Measurements from ENCODE around the gene MPIG6B. TPM values are rescaled to one million over a fixed set of nuclear protein-coding genes. Genes with fewer than 3 reads are reported as not detected.

The MPIG6B gene
- total RNA-seq, 4 donors from 2014 or later: 0.33 TPM; not detected in 3

GRCh38 chr6:31768363-31769257, 45.4 kb downstream of the MPIG6B start:
- TF ChIP-seq CTCF (IDR thresholded peaks at IDR 0.05; ENCODE audit: low read depth): no peak

DNA sequence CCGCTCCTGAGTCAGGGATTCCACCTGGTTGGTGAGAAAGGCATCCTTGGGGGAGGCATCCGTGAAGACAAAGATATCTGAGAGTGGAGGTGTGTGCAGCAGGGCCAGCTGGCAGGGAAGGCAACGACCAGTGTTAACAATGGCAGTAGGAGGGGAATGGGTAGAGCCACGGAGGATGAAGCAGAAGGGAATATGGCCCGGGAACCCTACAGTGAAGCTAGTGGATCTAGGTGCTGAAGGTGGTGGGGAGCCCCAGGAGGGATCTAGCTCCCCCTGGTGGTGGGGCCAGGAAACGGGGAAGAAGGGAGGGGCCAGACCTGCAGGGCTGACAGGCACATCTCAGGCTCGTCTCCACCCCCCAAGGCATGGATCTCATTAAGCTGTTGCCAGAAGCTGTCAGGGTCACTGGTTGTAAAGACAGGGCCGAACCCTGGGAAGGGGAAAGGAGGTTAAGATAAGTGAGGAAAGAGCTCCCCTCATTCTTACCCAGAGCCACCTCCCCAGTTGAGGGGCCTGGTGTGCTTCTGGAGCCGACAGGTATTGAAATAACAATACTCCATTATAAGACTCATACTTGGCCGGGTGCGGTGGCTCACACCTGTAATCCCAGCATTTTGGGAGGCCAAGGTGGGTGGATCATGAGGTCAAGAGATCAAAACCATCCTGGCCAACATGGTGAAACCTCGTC, 46.7 kb downstream of the MPIG6B start:
- TF ChIP-seq CTCF (IDR thresholded peaks at IDR 0.05; ENCODE audit: low read depth): no peak

DNA sequence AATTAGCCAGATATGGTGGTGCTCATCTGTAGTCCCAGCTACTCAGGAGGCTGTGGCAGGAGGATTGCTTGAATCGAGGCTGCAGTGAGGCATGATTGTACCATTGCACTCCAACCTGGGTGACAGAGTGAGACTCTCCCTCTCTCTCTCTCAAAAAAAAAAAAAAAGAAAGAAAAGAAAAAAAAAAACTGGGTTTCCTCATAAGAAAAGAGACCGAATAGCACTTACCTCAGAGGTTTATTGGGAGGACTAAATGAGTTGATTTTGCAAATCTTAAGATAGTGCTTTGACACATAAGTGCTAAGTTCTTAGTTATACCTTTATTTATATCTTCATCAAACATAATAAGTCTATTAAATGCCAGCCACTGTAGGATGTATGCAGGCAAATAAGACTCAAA, 47.7 kb downstream of the MPIG6B start:
- TF ChIP-seq CTCF (IDR thresholded peaks at IDR 0.05; ENCODE audit: low read depth): no peak

DNA sequence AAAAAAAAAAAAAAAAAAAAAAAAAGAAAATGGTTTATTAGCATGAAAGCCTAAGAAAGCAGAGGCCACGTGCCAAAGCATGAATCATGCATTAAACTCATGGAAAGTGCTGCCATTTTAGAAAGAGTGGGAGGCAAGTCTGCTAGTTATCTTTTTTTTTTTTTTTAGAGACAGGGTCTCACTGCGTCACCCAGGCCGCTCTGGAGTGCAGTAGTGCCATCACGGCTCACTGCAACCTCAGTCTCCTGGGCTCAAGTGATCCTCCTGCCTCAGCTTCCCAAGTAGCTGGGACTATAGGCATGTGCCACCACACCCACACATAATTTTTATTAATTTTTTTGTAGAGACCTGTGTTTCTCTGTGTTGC, 48.8 kb downstream of the MPIG6B start:
- no peak for TF ChIP-seq CTCF (IDR thresholded peaks at IDR 0.05; ENCODE audit: low read depth)

DNA sequence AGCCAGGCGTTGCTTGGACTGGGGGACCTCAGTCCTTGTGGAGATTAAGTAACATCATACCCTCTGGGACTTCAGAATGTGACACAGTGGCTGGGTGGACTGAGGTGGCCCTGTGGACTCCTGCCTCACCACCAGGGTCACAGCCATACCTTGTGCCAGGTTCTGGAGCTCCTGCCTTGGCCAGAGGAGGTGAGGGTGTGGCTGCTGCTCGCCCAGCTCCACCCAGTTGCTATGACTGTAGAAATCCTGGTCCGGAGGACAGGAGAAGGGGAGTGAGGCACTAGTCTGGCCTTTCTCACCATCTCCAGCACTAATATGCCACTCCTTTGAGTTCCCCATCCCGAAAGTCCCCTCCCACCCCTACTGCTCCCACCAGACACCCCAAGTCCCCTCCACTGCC, 52.0 kb downstream of the MPIG6B start:
- TF ChIP-seq CTCF (IDR thresholded peaks at IDR 0.05; ENCODE audit: low read depth): no peak

GRCh38 chr6:31775633-31776484, 52.7 kb downstream of the MPIG6B start:
- no peak for TF ChIP-seq CTCF (IDR thresholded peaks at IDR 0.05; ENCODE audit: low read depth)

Small RNAs within 50 kb of the gene (small RNA-seq; reads per million reads assigned to genes)
- gene LY6G6D (not detected), gene MIR4646 (not detected), gene MSH5-SAPCD1 (not detected), gene RNU6-850P (not detected), gene SAPCD1 (not detected)

Other genes with a start within 250 kb of the MPIG6B start
- gene MICB, start 225.2 kb upstream of the MPIG6B start, total RNA-seq: 1 to 10 TPM; 2.3 to 9.3 (median 3.8) TPM
- not detected for gene MCCD1, start 194.4 kb upstream of the MPIG6B start, total RNA-seq
- gene DDX39B, start 181.4 kb upstream of the MPIG6B start, total RNA-seq: 100 to 1,000 TPM; 168 to 258 (median 217) TPM
- 1 to 10 TPM in 1 of 4 donors, under 1 TPM in 1, not detected in 2; 0.68 to 1.5 TPM for gene ATP6V1G2, start 176.8 kb upstream of the MPIG6B start, total RNA-seq
- 10 to 100 TPM in 3 of 4 donors, 1 to 10 TPM in 1; 5.2 to 54.4 (median 28.1) TPM for gene NFKBIL1, start 175.8 kb upstream of the MPIG6B start, total RNA-seq
- gene LTA, start 151.1 kb upstream of the MPIG6B start, total RNA-seq: not detected
- gene TNF, start 147.8 kb upstream of the MPIG6B start, total RNA-seq: under 1 TPM in 2 of 4 donors, not detected in 2; 0.22 to 0.82 TPM
- gene LTB, start 140.9 kb upstream of the MPIG6B start, total RNA-seq: under 1 TPM in 2 of 4 donors, not detected in 2; 0.66 to 0.85 TPM
- gene LST1, start 137.1 kb upstream of the MPIG6B start, total RNA-seq: 10 to 100 TPM; 10.4 to 53.9 (median 12.5) TPM
- under 1 TPM in 1 of 4 donors, not detected in 3; 0.68 TPM for gene NCR3, start 130.4 kb upstream of the MPIG6B start, total RNA-seq
- 100 to 1,000 TPM in 2 of 4 donors, 10 to 100 TPM in 2; 30.9 to 177 (median 76.2) TPM for gene AIF1, start 108.1 kb upstream of the MPIG6B start, total RNA-seq
- gene PRRC2A, start 102.7 kb upstream of the MPIG6B start, total RNA-seq: 10 to 100 TPM; 36.0 to 79.5 (median 46.5) TPM
- gene BAG6, start 70.7 kb upstream of the MPIG6B start, total RNA-seq: 100 to 1,000 TPM; 152 to 230 (median 170) TPM
- 1 to 10 TPM; 1.5 to 4.4 (median 3.1) TPM for gene APOM, start 67.5 kb upstream of the MPIG6B start, total RNA-seq
- gene C6orf47, start 62.6 kb upstream of the MPIG6B start, total RNA-seq: 10 to 100 TPM; 12.9 to 19.2 (median 15.7) TPM
- 10 to 100 TPM; 13.4 to 20.0 (median 16.7) TPM for gene GPANK1, start 58.4 kb upstream of the MPIG6B start, total RNA-seq
- gene CSNK2B, start 57.3 kb upstream of the MPIG6B start, total RNA-seq: 100 to 1,000 TPM; 146 to 170 (median 165) TPM
- 10 to 100 TPM in 1 of 4 donors, 1 to 10 TPM in 3; 4.4 to 19.2 (median 6.5) TPM for gene LY6G5B, start 53.4 kb upstream of the MPIG6B start, total RNA-seq
- 1 to 10 TPM in 2 of 4 donors, not detected in 2; 1.4 to 1.5 TPM for gene LY6G5C, start 42.3 kb upstream of the MPIG6B start, total RNA-seq
- 10 to 100 TPM; 29.2 to 45.1 (median 35.6) TPM for gene ABHD16A, start 20.0 kb upstream of the MPIG6B start, total RNA-seq
- gene LY6G6F, start 16.5 kb upstream of the MPIG6B start, total RNA-seq: not detected
- not detected for gene LY6G6D, start 8.0 kb upstream of the MPIG6B start, total RNA-seq
- not detected for gene LY6G6C, start 1.6 kb upstream of the MPIG6B start, total RNA-seq
- gene DDAH2, start 5.9 kb downstream of the MPIG6B start, total RNA-seq: 100 to 1,000 TPM; 112 to 189 (median 160) TPM
- 100 to 1,000 TPM; 181 to 503 (median 311) TPM for gene CLIC1, start 13.2 kb downstream of the MPIG6B start, total RNA-seq
- gene MSH5, start 16.6 kb downstream of the MPIG6B start, total RNA-seq: 10 to 100 TPM in 2 of 4 donors, 1 to 10 TPM in 2; 7.5 to 24.5 (median 9.0) TPM
- 1 to 10 TPM in 2 of 4 donors, not detected in 2; 2.0 to 8.3 TPM for gene SAPCD1, start 39.3 kb downstream of the MPIG6B start, total RNA-seq
- not detected for gene VWA7, start 54.0 kb downstream of the MPIG6B start, total RNA-seq
- gene VARS1, start 72.4 kb downstream of the MPIG6B start, total RNA-seq: 10 to 100 TPM; 20.6 to 49.7 (median 31.2) TPM
- gene LSM2, start 83.6 kb downstream of the MPIG6B start, total RNA-seq: 10 to 100 TPM; 14.3 to 27.5 (median 24.0) TPM
- 1 to 10 TPM in 3 of 4 donors, under 1 TPM in 1; 0.65 to 2.9 (median 1.2) TPM for gene HSPA1L, start 91.9 kb downstream of the MPIG6B start, total RNA-seq
- 100 to 1,000 TPM; 100 to 210 (median 165) TPM for gene HSPA1A, start 92.2 kb downstream of the MPIG6B start, total RNA-seq
- gene HSPA1B, start 104.4 kb downstream of the MPIG6B start, total RNA-seq: 100 to 1,000 TPM in 2 of 4 donors, 10 to 100 TPM in 2; 61.8 to 153 (median 91.6) TPM
- gene NEU1, start 139.4 kb downstream of the MPIG6B start, total RNA-seq: 10 to 100 TPM; 24.9 to 46.6 (median 40.2) TPM
- gene SLC44A4, start 155.6 kb downstream of the MPIG6B start, total RNA-seq: under 1 TPM in 1 of 4 donors, not detected in 3; 0.51 TPM
- 10 to 100 TPM in 3 of 4 donors, 1 to 10 TPM in 1; 9.5 to 33.3 (median 23.3) TPM for gene EHMT2, start 174.3 kb downstream of the MPIG6B start, total RNA-seq
- 1 to 10 TPM in 1 of 4 donors, under 1 TPM in 3; 0.38 to 1.7 (median 0.93) TPM for gene ZBTB12, start 178.7 kb downstream of the MPIG6B start, total RNA-seq
- gene C2, start 204.3 kb downstream of the MPIG6B start, total RNA-seq: 10 to 100 TPM; 16.4 to 96.4 (median 34.6) TPM
- gene CFB, start 222.7 kb downstream of the MPIG6B start, total RNA-seq: 10 to 100 TPM; 25.1 to 35.4 (median 33.8) TPM
- gene NELFE, start 235.6 kb downstream of the MPIG6B start, total RNA-seq: 10 to 100 TPM; 58.8 to 96.6 (median 68.5) TPM
- 10 to 100 TPM; 16.1 to 44.6 (median 32.2) TPM for gene SKIC2, start 235.8 kb downstream of the MPIG6B start, total RNA-seq
- gene DXO, start 248.8 kb downstream of the MPIG6B start, total RNA-seq: 10 to 100 TPM; 11.1 to 17.5 (median 12.4) TPM

Data from subcutaneous adipose tissue (tissue), 4 donors.